Measurements from ENCODE around the gene KIF24. TPM values are rescaled to one million over a fixed set of nuclear protein-coding genes. Genes with fewer than 3 reads are reported as not detected.

The KIF24 gene
- total and polyA plus RNA-seq, 2 donors (not counting 1 experiment from before 2014, with no cell fraction given), result 0.07 to 0.79 TPM

DNA sequence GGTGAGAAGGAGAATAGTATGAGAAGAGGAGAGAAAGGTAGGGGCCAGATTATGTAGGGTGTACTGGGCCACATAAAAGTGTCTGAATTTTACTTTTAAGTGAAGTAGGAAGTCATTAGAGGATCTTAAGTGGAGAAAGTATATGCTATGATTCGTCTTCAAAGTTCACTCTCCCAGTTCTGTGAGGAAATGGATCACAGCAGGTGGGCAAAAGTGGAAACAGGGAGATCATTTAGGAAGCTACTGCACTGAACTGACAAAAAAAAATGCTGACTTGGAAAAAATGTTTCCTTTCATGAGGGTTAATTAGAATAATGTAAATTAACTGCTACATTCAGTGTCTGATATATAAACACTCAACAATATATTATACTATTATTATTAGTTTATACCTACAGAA is 2.4 kb downstream of the KIF24 start:
- intact Hi-C loops (cut with micrococcal nuclease), result loop anchor here (10.0 kb wide), 1 partner anchor 852 kb away; the partner anchor contains the start of gene NOL6
- Histone ChIP-seq H2AFZ (ENCODE audit: insufficient read depth, low read depth, low read length, poor library complexity, severe bottlenecking) (no peak overlapping the region), H3K4me1 (ENCODE audit: control insufficient read depth in 2 of 2, insufficient read depth in 2 of 2, low read length in 2 of 2) (peaks cover 14 to 25% of the 10 kb centered on the region in 2 donors), H3K9ac (ENCODE audit: low read length) (no peak overlapping the region), H3K36me3 (replicated peaks in 1 of 2; ENCODE audit: control extremely low read depth in 1 of 2, control insufficient read depth in 1 of 2, extremely low read depth in 1 of 2, insufficient read depth in 2 of 2, low read length in 1 of 2) (no peaks in the 10 kb centered on the region), H3K4me2 (replicated peaks; ENCODE audit: low read depth, low read length, poor library complexity, severe bottlenecking) (no peak overlapping the region), H3K4me3 (ENCODE audit: control extremely low read depth in 1 of 5, extremely low read depth in 1 of 5, insufficient read depth in 1 of 5, low read depth in 2 of 5, low read length in 4 of 5) (no peak overlapping the region), H3K27ac (ENCODE audit: low read length in 2 of 2) (no peak overlapping the region), H4K20me1 (ENCODE audit: control insufficient read depth, insufficient read depth, low read length, poor library complexity, severe bottlenecking) (no peaks in the 10 kb centered on the region), H3K27me3 (replicated peaks in 1 of 4; ENCODE audit: control extremely low read depth in 1 of 4, control insufficient read depth in 3 of 4, insufficient read depth in 4 of 4, low read length in 3 of 4) (no peaks in the 10 kb centered on the region), H3K9me3 (ENCODE audit: control extremely low read depth in 1 of 3, control insufficient read depth in 2 of 3, insufficient read depth in 1 of 3, low read length in 2 of 3) (no peaks in the 10 kb centered on the region), H3K79me2 (ENCODE audit: control insufficient read depth, insufficient read depth, low read length) (no peaks in the 10 kb centered on the region)
- no peak for TF ChIP-seq EZH2 (IDR thresholded peaks at IDR 0.05; ENCODE audit: borderline replicate concordance, insufficient read depth, low read depth, low read length, poor library complexity, severe bottlenecking)
- TF ChIP-seq, protein P1, sequence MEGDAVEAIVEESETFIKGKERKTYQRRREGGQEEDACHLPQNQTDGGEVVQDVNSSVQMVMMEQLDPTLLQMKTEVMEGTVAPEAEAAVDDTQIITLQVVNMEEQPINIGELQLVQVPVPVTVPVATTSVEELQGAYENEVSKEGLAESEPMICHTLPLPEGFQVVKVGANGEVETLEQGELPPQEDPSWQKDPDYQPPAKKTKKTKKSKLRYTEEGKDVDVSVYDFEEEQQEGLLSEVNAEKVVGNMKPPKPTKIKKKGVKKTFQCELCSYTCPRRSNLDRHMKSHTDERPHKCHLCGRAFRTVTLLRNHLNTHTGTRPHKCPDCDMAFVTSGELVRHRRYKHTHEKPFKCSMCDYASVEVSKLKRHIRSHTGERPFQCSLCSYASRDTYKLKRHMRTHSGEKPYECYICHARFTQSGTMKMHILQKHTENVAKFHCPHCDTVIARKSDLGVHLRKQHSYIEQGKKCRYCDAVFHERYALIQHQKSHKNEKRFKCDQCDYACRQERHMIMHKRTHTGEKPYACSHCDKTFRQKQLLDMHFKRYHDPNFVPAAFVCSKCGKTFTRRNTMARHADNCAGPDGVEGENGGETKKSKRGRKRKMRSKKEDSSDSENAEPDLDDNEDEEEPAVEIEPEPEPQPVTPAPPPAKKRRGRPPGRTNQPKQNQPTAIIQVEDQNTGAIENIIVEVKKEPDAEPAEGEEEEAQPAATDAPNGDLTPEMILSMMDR (IDR thresholded peaks at IDR 0.05), result no peak
- Mint-ChIP-seq H3K4me1 (peaks cover 23% of the 10 kb centered on the region), H3K9me3 (ENCODE audit: insufficient read depth) (no peaks in the 10 kb centered on the region), H3K4me3 (no peak overlapping the region), H3K27me3 (no peaks in the 10 kb centered on the region), H3K27ac (no peak overlapping the region)
- CTCF ChIA-PET, result no interaction called here
- no CpG with 5 or more reads among the region's 1 CpG for WGBS (ENCODE audit: insufficient coverage)
- POLR2A ChIA-PET, result no interaction called here
- ATAC-seq (ENCODE audit: low read depth), result no peak
- DNase-seq, result no peak

DNA sequence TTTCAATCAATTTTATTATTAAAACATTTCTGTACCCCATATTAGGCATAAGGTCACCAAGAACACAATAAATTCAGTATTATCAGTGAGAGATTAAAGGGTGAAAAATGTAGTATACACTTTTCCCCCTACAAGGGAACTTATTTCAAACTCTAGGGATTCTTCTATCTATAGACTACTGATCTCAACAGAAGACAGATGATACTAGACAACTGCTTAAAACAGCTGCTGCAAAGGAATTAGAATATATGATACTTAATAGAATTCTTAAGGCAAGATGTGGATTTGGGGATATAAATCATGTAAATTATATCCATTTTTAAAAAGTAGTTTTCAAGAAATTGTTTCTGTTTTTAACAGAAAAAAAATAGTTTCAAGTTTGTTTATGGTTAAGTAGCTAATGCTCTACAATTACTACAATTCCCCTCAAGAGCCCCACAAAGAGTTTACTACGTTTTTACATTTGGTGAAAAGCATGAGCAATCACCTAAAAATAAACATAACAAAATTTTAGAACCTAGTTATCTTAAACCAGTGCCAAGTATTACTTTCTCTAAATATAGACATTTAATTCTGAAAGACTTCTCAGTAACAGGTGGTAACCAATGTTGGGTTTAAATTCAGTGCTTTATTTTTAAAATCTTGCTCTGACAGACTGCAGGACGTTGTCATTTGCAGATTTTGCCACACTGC is 6.0 kb downstream of the KIF24 start:
- H3K4me1 ChIP-seq (ENCODE audit: control insufficient read depth in 2 of 2, insufficient read depth in 2 of 2, low read length in 2 of 2), result peaks cover 0 to under 1% of the 10 kb centered on the region in 2 donors
- H3K79me2 ChIP-seq (ENCODE audit: control insufficient read depth, insufficient read depth, low read length), result peaks cover 13% of the 10 kb centered on the region
- intact Hi-C loops (cut with micrococcal nuclease), result loop anchor here (10.0 kb wide), 1 partner anchor 848 kb away; the partner anchor contains the start of gene NOL6
- TF ChIP-seq, protein P1 (IDR thresholded peaks at IDR 0.05), result no peak
- no peak for TF ChIP-seq EZH2 (IDR thresholded peaks at IDR 0.05; ENCODE audit: borderline replicate concordance, insufficient read depth, low read depth, low read length, poor library complexity, severe bottlenecking)
- H3K4me3 Mint-ChIP-seq, result no peak overlapping the region
- no peaks in the 10 kb centered on the region for H3K27me3 ChIP-seq (replicated peaks in 1 of 4; ENCODE audit: control extremely low read depth in 1 of 4, control insufficient read depth in 3 of 4, insufficient read depth in 4 of 4, low read length in 3 of 4)
- CTCF ChIA-PET, result no interaction called here
- no peaks in the 10 kb centered on the region for H3K27me3 Mint-ChIP-seq
- H3K27ac Mint-ChIP-seq, result no peak overlapping the region
- no peak overlapping the region for H2AFZ ChIP-seq (ENCODE audit: insufficient read depth, low read depth, low read length, poor library complexity, severe bottlenecking)
- no peaks in the 10 kb centered on the region for H3K9me3 Mint-ChIP-seq (ENCODE audit: insufficient read depth)
- H3K4me2 ChIP-seq (replicated peaks; ENCODE audit: low read depth, low read length, poor library complexity, severe bottlenecking), result no peak overlapping the region
- ATAC-seq (ENCODE audit: low read depth), result no peak
- no peak overlapping the region for H3K4me3 ChIP-seq (ENCODE audit: control extremely low read depth in 1 of 5, extremely low read depth in 1 of 5, insufficient read depth in 1 of 5, low read depth in 2 of 5, low read length in 4 of 5)
- no peaks in the 10 kb centered on the region for H3K36me3 ChIP-seq (replicated peaks in 1 of 2; ENCODE audit: control extremely low read depth in 1 of 2, control insufficient read depth in 1 of 2, extremely low read depth in 1 of 2, insufficient read depth in 2 of 2, low read length in 1 of 2)
- H3K9me3 ChIP-seq (ENCODE audit: control extremely low read depth in 1 of 3, control insufficient read depth in 2 of 3, insufficient read depth in 1 of 3, low read length in 2 of 3), result no peaks in the 10 kb centered on the region
- POLR2A ChIA-PET, result no interaction called here
- no peak overlapping the region for H3K27ac ChIP-seq (ENCODE audit: low read length in 2 of 2)
- H3K4me1 Mint-ChIP-seq, result peaks cover 2% of the 10 kb centered on the region
- H3K9ac ChIP-seq (ENCODE audit: low read length), result no peak overlapping the region
- H4K20me1 ChIP-seq (ENCODE audit: control insufficient read depth, insufficient read depth, low read length, poor library complexity, severe bottlenecking), result no peaks in the 10 kb centered on the region
- 50% methylated on average over 1 of the region's 2 CpGs for WGBS (ENCODE audit: insufficient coverage)
- DNase-seq, result no peak
